SK-N-MC (cell line): ENCODE measurements around the gene OR2A2.

Source experiments
- EZH2 ChIP-seq: fragments of 200-600 bp; sonication (generic); IDR thresholded peaks from one replicate; pipeline ENCODE4 v1.6.1; 2017; ENCODE audit warnings: antibody characterized with exemption
- POLR2AphosphoS5 ChIP-seq: IDR thresholded peaks from 2 replicates; pipeline ENCODE4 v1.6.1; 2012; ENCODE audit warnings: mild to moderate bottlenecking, low read depth, low read length, borderline replicate concordance

DNA sequence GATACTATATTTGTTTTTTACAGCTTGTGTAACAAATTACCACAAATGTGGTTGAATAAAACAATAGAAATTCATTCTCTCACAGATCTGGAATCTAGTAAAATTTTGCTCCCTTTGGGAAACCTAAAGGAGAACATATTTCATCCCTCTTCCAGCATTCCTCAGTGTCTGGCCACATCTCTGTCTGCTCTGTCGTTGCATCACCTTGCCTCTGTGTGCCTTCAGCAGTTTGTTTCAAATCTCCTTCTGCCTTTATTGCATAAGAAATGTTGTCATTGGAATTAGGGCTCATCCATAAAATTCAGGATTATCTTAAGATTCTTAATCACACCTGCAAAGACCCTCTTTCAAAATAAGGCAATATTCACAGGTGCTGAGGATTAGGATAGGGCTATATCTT lies 28.1 kb downstream of the OR2A2 start:
- no peak for TF ChIP-seq EZH2
- TF ChIP-seq POLR2AphosphoS5 = no peak
